Measurements from ENCODE around the gene PLEKHN1. TPM values are rescaled to one million over a fixed set of nuclear protein-coding genes. Genes with fewer than 3 reads are reported as not detected.
A peak's percentile ranks its signal among the peaks of the same experiment; 100 is the strongest.

Gene PLEKHN1
- total and polyA plus RNA-seq, 7 experiments from 2014 or later, result 0.18 to 3.0 (median 0.83) TPM; not detected in 1

DNA sequence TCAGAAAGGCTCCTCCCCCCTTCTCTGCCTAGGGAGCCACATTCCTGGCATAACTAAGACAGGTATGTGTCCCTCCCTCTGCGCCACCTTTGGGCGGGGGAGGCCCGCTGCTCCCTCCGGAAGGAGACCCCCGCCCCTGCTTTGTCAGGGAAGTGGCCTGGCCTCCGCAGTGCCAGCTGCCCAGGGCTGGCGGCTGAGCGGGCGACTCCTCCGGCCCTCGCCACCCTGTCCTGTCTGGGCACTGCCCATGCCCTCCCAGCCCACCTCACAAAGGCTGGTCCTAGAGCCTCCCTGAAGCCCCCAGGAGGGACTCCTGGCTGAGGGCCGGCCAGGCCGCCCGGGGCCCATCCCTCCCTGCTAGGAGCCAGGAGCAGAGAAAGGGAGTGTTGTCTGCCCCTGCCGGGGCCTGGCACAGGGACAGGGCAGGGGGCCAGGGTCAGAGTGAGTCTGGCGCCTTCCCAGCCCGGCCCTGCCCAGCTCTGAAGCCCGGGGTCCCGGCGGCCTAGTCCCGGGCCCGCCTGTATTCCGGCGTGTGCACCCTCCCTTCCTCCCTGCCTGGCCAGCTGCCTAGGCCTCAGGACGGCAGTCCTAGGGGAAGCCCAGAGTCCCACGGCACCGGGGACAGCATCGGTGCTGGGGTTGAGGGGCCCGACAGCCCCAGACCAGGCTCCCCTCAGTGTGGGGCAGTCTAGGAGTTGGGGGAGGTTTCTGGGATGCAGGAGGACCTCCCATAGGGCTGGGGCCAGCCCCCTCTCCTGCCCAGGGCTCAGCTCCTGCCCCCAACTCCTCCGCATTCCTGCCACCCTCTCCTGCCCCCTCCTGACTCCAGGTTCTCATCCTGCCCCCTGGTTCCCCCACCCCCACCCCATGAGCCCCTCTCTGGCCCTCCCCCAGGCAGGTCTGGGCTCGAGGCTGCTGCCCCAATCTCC lies 58.8 kb downstream of the PLEKHN1 start:
- ChIA-PET POLR2A (no interaction called here), CTCF (no interaction called here)
- no peaks in the 10 kb centered on the region for H3K36me3 Mint-ChIP-seq
- peaks cover 0 to 17% (median 0%) of the 10 kb centered on the region in 5 donors for H3K27me3 Mint-ChIP-seq
- Histone ChIP-seq H3K4me1 (ENCODE audit: control insufficient read depth in 2 of 2, insufficient read depth in 2 of 2, low read length in 2 of 2) (no peaks in the 10 kb centered on the region), H3K27ac (ENCODE audit: low read depth, low read length) (no peak overlapping the region), H3K4me3 (ENCODE audit: low read length) (no peak overlapping the region), H3K9me3 (ENCODE audit: control insufficient read depth in 2 of 3, low read length in 3 of 3) (no peaks in the 10 kb centered on the region), H3K36me3 (ENCODE audit: control insufficient read depth in 2 of 3, insufficient read depth in 3 of 3, low read length in 3 of 3) (no peaks in the 10 kb centered on the region), H3K27me3 (ENCODE audit: control insufficient read depth in 2 of 2, insufficient read depth in 2 of 2, low read length in 2 of 2) (no peaks in the 10 kb centered on the region)
- ATAC-seq, result no peak
- intact Hi-C loops (cut with micrococcal nuclease), result no loop called here
- no peaks in the 10 kb centered on the region for H3K9me3 Mint-ChIP-seq
- peak in 1 of 9 donors; percentile 8 for DNase-seq
- H3K4me3 Mint-ChIP-seq, result no peak overlapping the region
- no peak overlapping the region for H3K27ac Mint-ChIP-seq
- peaks cover 0 to 9% (median 4%) of the 10 kb centered on the region in 7 donors for H3K4me1 Mint-ChIP-seq

Other genes with a start within 250 kb of the PLEKHN1 start
- not detected for gene SAMD11, start 42.6 kb upstream of the PLEKHN1 start, total RNA-seq
- under 1 TPM; 0.10 to 0.24 TPM for gene SAMD11, start 42.6 kb upstream of the PLEKHN1 start, polyA plus RNA-seq
- 10 to 100 TPM; 46.6 to 88.3 (median 67.9) TPM for gene NOC2L, start 7.2 kb upstream of the PLEKHN1 start, total RNA-seq
- 10 to 100 TPM; 62.7 to 82.5 TPM for gene NOC2L, start 7.2 kb upstream of the PLEKHN1 start, polyA plus RNA-seq
- gene KLHL17, start 5.9 kb upstream of the PLEKHN1 start, total RNA-seq, result 10 to 100 TPM; 14.2 to 34.2 (median 32.0) TPM
- gene KLHL17, start 5.9 kb upstream of the PLEKHN1 start, polyA plus RNA-seq, result 1 to 10 TPM in 1 of 2 donors, under 1 TPM in 1; 0.58 to 2.6 TPM
- not detected for gene PERM1, start 15.6 kb downstream of the PLEKHN1 start, total RNA-seq
- not detected for gene PERM1, start 15.6 kb downstream of the PLEKHN1 start, polyA plus RNA-seq
- gene HES4, start 33.6 kb downstream of the PLEKHN1 start, total RNA-seq, result 10 to 100 TPM in 2 of 5 experiments, under 1 TPM in 1, not detected in 2; 0.22 to 35.0 (median 18.8) TPM
- gene HES4, start 33.6 kb downstream of the PLEKHN1 start, polyA plus RNA-seq, result 1 to 10 TPM in 1 of 2 donors, under 1 TPM in 1; 0.61 to 1.8 TPM
- 100 to 1,000 TPM in 1 of 5 experiments, 10 to 100 TPM in 4; 17.4 to 227 (median 25.4) TPM for gene ISG15, start 47.0 kb downstream of the PLEKHN1 start, total RNA-seq
- 100 to 1,000 TPM; 114 to 218 TPM for gene ISG15, start 47.0 kb downstream of the PLEKHN1 start, polyA plus RNA-seq
- 10 to 100 TPM in 1 of 5 experiments, 1 to 10 TPM in 4; 1.8 to 10.9 (median 4.9) TPM for gene AGRN, start 53.6 kb downstream of the PLEKHN1 start, total RNA-seq
- gene AGRN, start 53.6 kb downstream of the PLEKHN1 start, polyA plus RNA-seq, result 1 to 10 TPM in 1 of 2 donors, under 1 TPM in 1; 0.19 to 1.2 TPM
- under 1 TPM in 1 of 5 experiments, not detected in 4; 0.32 TPM for gene RNF223, start 107.8 kb downstream of the PLEKHN1 start, total RNA-seq
- not detected for gene RNF223, start 107.8 kb downstream of the PLEKHN1 start, polyA plus RNA-seq
- gene C1orf159, start 149.6 kb downstream of the PLEKHN1 start, total RNA-seq, result 10 to 100 TPM; 17.6 to 21.9 (median 19.6) TPM
- 10 to 100 TPM in 1 of 2 donors, 1 to 10 TPM in 1; 6.4 to 10.5 TPM for gene C1orf159, start 149.6 kb downstream of the PLEKHN1 start, polyA plus RNA-seq
- gene TTLL10, start 207.4 kb downstream of the PLEKHN1 start, total RNA-seq, result under 1 TPM in 2 of 5 experiments, not detected in 3; 0.58 to 0.80 TPM
- not detected for gene TTLL10, start 207.4 kb downstream of the PLEKHN1 start, polyA plus RNA-seq
- gene TNFRSF18, start 240.1 kb downstream of the PLEKHN1 start, total RNA-seq, result 10 to 100 TPM in 2 of 5 experiments, 1 to 10 TPM in 1, not detected in 2; 2.6 to 81.7 (median 12.6) TPM
- gene TNFRSF18, start 240.1 kb downstream of the PLEKHN1 start, polyA plus RNA-seq, result under 1 TPM in 1 of 2 donors, not detected in 1; 0.32 TPM
- gene TNFRSF4, start 247.7 kb downstream of the PLEKHN1 start, total RNA-seq, result 100 to 1,000 TPM in 1 of 5 experiments, 10 to 100 TPM in 1, 1 to 10 TPM in 2, under 1 TPM in 1; 0.49 to 192 (median 7.8) TPM
- gene TNFRSF4, start 247.7 kb downstream of the PLEKHN1 start, polyA plus RNA-seq, result 1 to 10 TPM; 1.4 to 1.5 TPM

Data from naive thymus-derived CD4-positive, alpha-beta T cell (primary cell).